Embryonic facial prominence (tissue), 1 donor: Measurements from ENCODE around the gene GGT6.

Experiments
- DNase-seq: peaks from one replicate; pipeline ENCODE4 v3.0.0-alpha.2; 2016; ENCODE audit errors: extremely low spot score

The GGT6 gene

GRCh38 chr17:4551141-4551540 lies 9.2 kb downstream of the GGT6 start:
- DNase-seq, result no peak

- DNase-seq, result no peak
These were observed 9.8 kb downstream of the GGT6 start for GRCh38 chr17:4550534-4551039.

GRCh38 chr17:4549781-4550533 lies 10.4 kb downstream of the GGT6 start:
- no peak for DNase-seq

GRCh38 chr17:4548721-4549531 lies 11.5 kb downstream of the GGT6 start:
- DNase-seq, result no peak

GRCh38 chr17:4548061-4548461 lies 12.3 kb downstream of the GGT6 start:
- no peak for DNase-seq

GRCh38 chr17:4547118-4547906 lies 13.1 kb downstream of the GGT6 start:
- DNase-seq, result no peak

GRCh38 chr17:4545217-4545951 lies 15.0 kb downstream of the GGT6 start:
- no peak for DNase-seq

- no peak for DNase-seq
These were observed 15.5 kb downstream of the GGT6 start for GRCh38 chr17:4544951-4545216.

- no peak for DNase-seq
These were observed 16.0 kb downstream of the GGT6 start for GRCh38 chr17:4544135-4544950.

- DNase-seq, result no peak
These were observed 16.8 kb downstream of the GGT6 start for GRCh38 chr17:4543557-4544026.

GRCh38 chr17:4542726-4543191 lies 17.6 kb downstream of the GGT6 start:
- no peak for DNase-seq

GRCh38 chr17:4542003-4542725 lies 18.2 kb downstream of the GGT6 start:
- no peak for DNase-seq

- no peak for DNase-seq
These were observed 18.9 kb downstream of the GGT6 start for GRCh38 chr17:4541328-4542002.

- no peak for DNase-seq
These were observed 19.6 kb downstream of the GGT6 start for GRCh38 chr17:4540687-4541327.

- no peak for DNase-seq
These were observed 20.1 kb downstream of the GGT6 start for GRCh38 chr17:4540224-4540651.

- no peak for DNase-seq
These were observed 20.7 kb downstream of the GGT6 start for GRCh38 chr17:4539576-4540223.

- no peak for DNase-seq
These were observed 21.4 kb downstream of the GGT6 start for GRCh38 chr17:4539025-4539424.
